HG02970 (cell line): ENCODE measurements around the gene SOX6.

Source experiments
- ATAC-seq: cut with Tn5 transposase; IDR thresholded peaks from one replicate; pipeline ENCODE4 v1.9.1; 2021; ENCODE audit warnings: mild to moderate bottlenecking, moderate library complexity, moderate number of reproducible peaks; ENCODE audit not compliant: unreplicated experiment, low FRiP score

SOX6 gene

GRCh38 chr11:16280256-16280682, 76.1 kb downstream of the SOX6 start:
- ATAC-seq: no peak

GRCh38 chr11:16279524-16279923, 76.8 kb downstream of the SOX6 start:
- no peak for ATAC-seq

- ATAC-seq: no peak
Measured at GRCh38 chr11:16278979-16279378, 77.4 kb downstream of the SOX6 start.

GRCh38 chr11:16278273-16278672, 78.1 kb downstream of the SOX6 start:
- no peak for ATAC-seq

- no peak for ATAC-seq
Measured at GRCh38 chr11:16276251-16276650, 80.1 kb downstream of the SOX6 start.

GRCh38 chr11:16271258-16271657, 85.1 kb downstream of the SOX6 start:
- ATAC-seq: no peak

- ATAC-seq: no peak
Measured at GRCh38 chr11:16266021-16266420, 90.3 kb downstream of the SOX6 start.

GRCh38 chr11:16265022-16265421, 91.3 kb downstream of the SOX6 start:
- ATAC-seq: no peak

GRCh38 chr11:16262645-16262955, 93.7 kb downstream of the SOX6 start:
- ATAC-seq: peak; percentile 36

- peak; percentile 92 for ATAC-seq
Measured at GRCh38 chr11:16261836-16262644, 94.3 kb downstream of the SOX6 start.

- ATAC-seq: no peak
Measured at GRCh38 chr11:16252373-16252772, 104.0 kb downstream of the SOX6 start.

GRCh38 chr11:16248248-16248647, 108.1 kb downstream of the SOX6 start:
- no peak for ATAC-seq

- ATAC-seq: peak; percentile 72
Measured at GRCh38 chr11:16242806-16243205, 113.5 kb downstream of the SOX6 start.

- ATAC-seq: no peak
Measured at GRCh38 chr11:16240687-16241086, 115.7 kb downstream of the SOX6 start.

GRCh38 chr11:16239141-16240105, 116.9 kb downstream of the SOX6 start:
- ATAC-seq: no peak

- no peak for ATAC-seq
Measured at GRCh38 chr11:16226245-16226644, 130.1 kb downstream of the SOX6 start.

- ATAC-seq: no peak
Measured at GRCh38 chr11:16225623-16226022, 130.7 kb downstream of the SOX6 start.

GRCh38 chr11:16223558-16223957, 132.8 kb downstream of the SOX6 start:
- ATAC-seq: no peak

- ATAC-seq: no peak
Measured at GRCh38 chr11:16217631-16218030, 138.7 kb downstream of the SOX6 start.

- ATAC-seq: no peak
Measured at GRCh38 chr11:16216831-16217230, 139.5 kb downstream of the SOX6 start.

GRCh38 chr11:16215352-16215751, 141.0 kb downstream of the SOX6 start:
- ATAC-seq: no peak
